Heart left ventricle (tissue), 16 donors: ENCODE measurements around the gene EMP1. TPM values are rescaled to one million over a fixed set of nuclear protein-coding genes. Genes with fewer than 3 reads are reported as not detected.

Source experiments
- ATAC-seq, 4 donors: fragments of 200-7000 bp; cut with Tn5 transposase; one replicate each; pipeline ENCODE4 v1.9.1; 2020 to 2022; ENCODE audit warnings: moderate library complexity in 4 of 4, mild to moderate bottlenecking in 3 of 4, moderate number of reproducible peaks in 1 of 4
- DNase-seq, 5 donors: peaks; one replicate each; pipeline ENCODE4 v3.0.0-alpha.2; 2020
- H3K27ac ChIP-seq, 12 donors: fragments of 200-600 bp; sonication (generic) in 4 of 12; one replicate each; pipeline versions ENCODE4 v1.5.0 to v1.8.0; 2016 to 2022; ENCODE audit warnings: mild to moderate bottlenecking in 2 of 12
- H3K27me3 ChIP-seq, 9 donors: fragments of 200-600 bp; sonication (generic) in 2 of 9; one replicate each; pipeline versions ENCODE4 v1.5.1 to v1.8.0; 2016 to 2022; ENCODE audit warnings: mild to moderate bottlenecking in 3 of 9
- H3K36me3 ChIP-seq, 9 donors: fragments of 200-600 bp; sonication (generic) in 2 of 9; one replicate each; pipeline versions ENCODE4 v1.5.0 to v1.8.0; 2018 to 2022; ENCODE audit warnings: mild to moderate bottlenecking in 2 of 9
- H3K4me1 ChIP-seq, 12 donors: fragments of 200-600 bp; sonication (generic) in 4 of 12; one replicate each; pipeline versions ENCODE4 v1.5.0 to v1.8.0; 2016 to 2022; ENCODE audit warnings: mild to moderate bottlenecking in 3 of 12
- H3K4me3 ChIP-seq, 12 donors: fragments of 200-600 bp; sonication (generic) in 4 of 12; one replicate each; pipeline versions ENCODE4 v1.5.0 to v1.8.0; 2017 to 2022; ENCODE audit warnings: mild to moderate bottlenecking in 9 of 12, moderate library complexity in 4 of 12
- H3K9me3 ChIP-seq, 12 donors: fragments of 200-600 bp; sonication (generic) in 4 of 12; one replicate each; pipeline versions ENCODE4 v1.5.0 to v1.8.0; 2016 to 2022; ENCODE audit warnings: mild to moderate bottlenecking in 1 of 12
- POLR2A ChIP-seq, 2 donors: fragments of 450-650 bp; IDR thresholded peaks; one replicate each; pipeline ENCODE4 v1.6.1; 2017; ENCODE audit warnings: antibody characterized with exemption in 2 of 2, mild to moderate bottlenecking in 2 of 2, moderate library complexity in 2 of 2
- WGBS, 4 donors: extraction: QIAGEN DNeasy Blood & Tissue Kit in 2 of 4; methylation state at CpG; one replicate each; pipeline versions ENCODE4 v1.1.5 to v1.1.7; 2013 to 2018; 5-methylcytosine and 5-hydroxymethylcytosine counted together
- intact Hi-C, 10 donors: fragments of 100-400 bp; cut with DNase I; formaldehyde crosslinking; loops; one replicate each; pipeline versions ENCODE4 v1.11.1 to v1.14.2; 2022
- polyA plus RNA-seq, 2 donors: library from polyadenylated mRNA; stranded (reverse); fragments of 200-250 nt; gene quantifications; one replicate each; pipeline ENCODE4 v1.2.3, GENCODE V29; 2013
- total RNA-seq, 9 donors: library from RNA; depleted of rRNA in 2 of 9; stranded (reverse); fragments of >200 nt in 2 of 9; fragmentation: NEBNext Ultra II Directional in 3 of 9; extraction: Animal tissue kit (Norgen Biotek cat#: 25700) in 3 of 9; gene quantifications; one replicate each; pipeline versions ENCODE4 v1.1.0 to v1.2.4, GENCODE V29; 2016 to 2023
- TF ChIP-seq, protein P1 (sequence below), 12 donors: fragments of 200-600 bp; sonication (generic) in 4 of 12; IDR thresholded peaks; one replicate each; pipeline versions ENCODE4 v1.5.0 to v1.8.0; 2018 to 2022; ENCODE audit warnings: antibody characterized with exemption in 12 of 12, mild to moderate bottlenecking in 5 of 12
- donor health status: ischemic (EF 13 %, LVEDD 7.1; RV severe dilation, severe dysfunction).
- donor health status: healthy with polysubstance abuse.
- donor health status: DM: no; HTN: yes; CAD: no.
- donor health status: DM: no; HTN: no; CAD: no.
- donor health status: ischemic (EF 25% LVEDD 6.9; RV normal size, moderate dysfunction).
- donor health status: ischemic (EF 25% LVEDD 5.7; RV mildly dilated, moderate dysfunction).
- donor health status: healthy.
- donor health status: DM: yes; HTN: yes; CAD: no.
- donor health status: ischemic (EF 35%, LVEDD 5.7; RV mildly dilated, moderate dysfunction).
- donor health status: nonischemic (EF 11% LVEDD 7.7; RV severe dilation, severe dysfunction).
- donor health status: DM: yes; HTN: yes; CAD: no.
- donor health status: PGD.
- donor health status: ischemic (EF 29% LVEDD 5.4; RV normal size, mild dysfunction).
- donor health status: nonischemic (EF 23%, LVEDD 6.1; RV moderate dilation, normal function).

EMP1 gene
- total and polyA plus RNA-seq, 11 donors, result 16.4 to 281 (median 101) TPM

GRCh38 chr12:13241833-13242488 lies 45.4 kb downstream of the EMP1 start:
- Histone ChIP-seq H3K27me3 (no peaks in the 10 kb centered on the region), H3K4me1 (no peaks in the 10 kb centered on the region), H3K27ac (no peak overlapping the region), H3K9me3 (no peaks in the 10 kb centered on the region), H3K4me3 (no peak overlapping the region), H3K36me3 (no peaks in the 10 kb centered on the region)
- no peak for ATAC-seq
- 77 to 83% (median 79%) methylated on average over 2 of the region's 2 CpGs for WGBS, 4 donors
- DNase-seq, result no peak
- no peak for TF ChIP-seq POLR2A (IDR thresholded peaks at IDR 0.05)
- TF ChIP-seq, protein P1, sequence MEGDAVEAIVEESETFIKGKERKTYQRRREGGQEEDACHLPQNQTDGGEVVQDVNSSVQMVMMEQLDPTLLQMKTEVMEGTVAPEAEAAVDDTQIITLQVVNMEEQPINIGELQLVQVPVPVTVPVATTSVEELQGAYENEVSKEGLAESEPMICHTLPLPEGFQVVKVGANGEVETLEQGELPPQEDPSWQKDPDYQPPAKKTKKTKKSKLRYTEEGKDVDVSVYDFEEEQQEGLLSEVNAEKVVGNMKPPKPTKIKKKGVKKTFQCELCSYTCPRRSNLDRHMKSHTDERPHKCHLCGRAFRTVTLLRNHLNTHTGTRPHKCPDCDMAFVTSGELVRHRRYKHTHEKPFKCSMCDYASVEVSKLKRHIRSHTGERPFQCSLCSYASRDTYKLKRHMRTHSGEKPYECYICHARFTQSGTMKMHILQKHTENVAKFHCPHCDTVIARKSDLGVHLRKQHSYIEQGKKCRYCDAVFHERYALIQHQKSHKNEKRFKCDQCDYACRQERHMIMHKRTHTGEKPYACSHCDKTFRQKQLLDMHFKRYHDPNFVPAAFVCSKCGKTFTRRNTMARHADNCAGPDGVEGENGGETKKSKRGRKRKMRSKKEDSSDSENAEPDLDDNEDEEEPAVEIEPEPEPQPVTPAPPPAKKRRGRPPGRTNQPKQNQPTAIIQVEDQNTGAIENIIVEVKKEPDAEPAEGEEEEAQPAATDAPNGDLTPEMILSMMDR (IDR thresholded peaks at IDR 0.05), result no peak
- intact Hi-C loops, result no loop called here

- WGBS, 4 donors, result 78 to 86% (median 83%) methylated on average over 4 of the region's 4 CpGs
- no peak overlapping the region for H3K27ac ChIP-seq
- DNase-seq, result no peak
- no peaks in the 10 kb centered on the region for H3K9me3 ChIP-seq
- no peak for ATAC-seq
- TF ChIP-seq, protein P1 (IDR thresholded peaks at IDR 0.05), result no peak
- no peak for TF ChIP-seq POLR2A (IDR thresholded peaks at IDR 0.05)
- intact Hi-C loops, result no loop called here
- no peak overlapping the region for H3K4me3 ChIP-seq
- no peaks in the 10 kb centered on the region for H3K36me3 ChIP-seq
- no peaks in the 10 kb centered on the region for H3K27me3 ChIP-seq
- no peaks in the 10 kb centered on the region for H3K4me1 ChIP-seq
Measured at GRCh38 chr12:13242936-13243335, 46.4 kb downstream of the EMP1 start.

- H3K27me3 ChIP-seq, result no peaks in the 10 kb centered on the region
- ATAC-seq (no peak), DNase-seq (no peak)
- H3K36me3 ChIP-seq, result no peaks in the 10 kb centered on the region
- TF ChIP-seq POLR2A (IDR thresholded peaks at IDR 0.05), result no peak
- TF ChIP-seq, protein P1 (IDR thresholded peaks at IDR 0.05), result no peak
- no peaks in the 10 kb centered on the region for H3K9me3 ChIP-seq
- WGBS, 4 donors, result 65 to 73% (median 70%) methylated on average over 1 of the region's 1 CpG
- no peaks in the 10 kb centered on the region for H3K4me1 ChIP-seq
- no peak overlapping the region for H3K27ac ChIP-seq
- intact Hi-C loops, result no loop called here
- no peak overlapping the region for H3K4me3 ChIP-seq
Measured at GRCh38 chr12:13243516-13244070, 47.1 kb downstream of the EMP1 start.

GRCh38 chr12:13247596-13247995 lies 51.1 kb downstream of the EMP1 start:
- no peak overlapping the region for H3K4me3 ChIP-seq
- H3K36me3 ChIP-seq, result no peaks in the 10 kb centered on the region
- intact Hi-C loops, result no loop called here
- ATAC-seq (no peak), DNase-seq (no peak)
- WGBS, 4 donors, result 85 to 91% (median 88%) methylated on average over 3 of the region's 3 CpGs
- TF ChIP-seq POLR2A (IDR thresholded peaks at IDR 0.05), result no peak
- TF ChIP-seq, protein P1 (IDR thresholded peaks at IDR 0.05), result no peak
- no peaks in the 10 kb centered on the region for H3K27me3 ChIP-seq
- H3K4me1 ChIP-seq, result no peaks in the 10 kb centered on the region
- H3K9me3 ChIP-seq, result no peaks in the 10 kb centered on the region
- H3K27ac ChIP-seq, result no peak overlapping the region
